ENCODE measurements around the gene PMVK.

Gene PMVK

GRCh38 chr1:154952664-154953063, 16.1 kb upstream of the PMVK start:
- Histone ChIP-seq H3K27ac (ENCODE audit: poor library complexity, severe bottlenecking) (no peak overlapping the region), H3K36me3 (ENCODE audit: low read depth) (no peaks in the 10 kb centered on the region), H3K27me3 (ENCODE audit: insufficient read depth, poor library complexity, severe bottlenecking) (no peaks in the 10 kb centered on the region), H3K4me3 (ENCODE audit: severe bottlenecking) (no peak overlapping the region), H3K9me3 (ENCODE audit: severe bottlenecking) (no peaks in the 10 kb centered on the region), H3K4me1 (ENCODE audit: insufficient read depth, poor library complexity, severe bottlenecking) (peaks cover 10% of the 10 kb centered on the region)
- DNase-seq (ENCODE audit: low spot score) (no peak), ATAC-seq (ENCODE audit: low read depth) (no peak)
- no peak for TF ChIP-seq CTCF (IDR thresholded peaks at IDR 0.05; ENCODE audit: poor library complexity, severe bottlenecking)

DNA sequence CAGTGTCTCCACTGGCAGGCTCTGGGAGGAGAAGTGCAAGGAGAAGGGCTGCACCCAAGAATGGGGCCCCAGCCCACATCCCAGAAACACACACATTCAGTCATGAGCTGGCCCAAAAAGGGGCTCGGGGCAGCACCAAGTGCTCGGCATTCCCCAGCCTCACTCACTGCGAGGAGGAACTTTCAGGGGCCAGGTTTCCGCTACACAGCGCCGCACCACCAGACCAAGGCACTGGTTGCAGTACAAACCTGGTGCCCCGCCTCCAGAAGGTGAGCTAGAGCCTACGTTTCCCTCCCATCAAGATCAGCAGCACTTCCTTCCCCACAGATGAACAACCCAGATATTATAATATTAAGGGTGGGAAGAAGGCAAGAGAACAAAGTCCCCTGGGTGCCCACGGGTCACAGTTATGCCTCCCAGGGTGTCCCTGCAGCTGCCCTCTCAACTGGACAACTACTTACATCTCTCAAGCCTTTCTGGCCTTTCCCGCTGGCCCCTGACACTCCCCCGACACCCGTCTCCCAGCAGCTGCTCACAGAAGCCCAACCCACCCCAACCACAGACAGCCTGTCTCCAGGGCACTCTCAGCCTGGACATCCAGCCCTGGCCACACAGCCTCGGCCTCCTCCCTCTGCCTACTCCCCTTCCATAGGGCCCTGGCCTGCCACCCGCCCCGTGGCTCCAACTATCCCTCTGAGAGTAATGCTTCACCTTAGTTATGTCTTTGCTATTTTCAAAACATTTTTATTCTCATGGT, 15.6 kb upstream of the PMVK start:
- H3K27ac ChIP-seq (ENCODE audit: poor library complexity, severe bottlenecking), result no peak overlapping the region
- H3K27me3 ChIP-seq (ENCODE audit: insufficient read depth, poor library complexity, severe bottlenecking), result no peaks in the 10 kb centered on the region
- H3K9me3 ChIP-seq (ENCODE audit: severe bottlenecking), result no peaks in the 10 kb centered on the region
- H3K4me1 ChIP-seq (ENCODE audit: insufficient read depth, poor library complexity, severe bottlenecking), result peaks cover 10% of the 10 kb centered on the region
- no peaks in the 10 kb centered on the region for H3K36me3 ChIP-seq (ENCODE audit: low read depth)
- TF ChIP-seq CTCF (IDR thresholded peaks at IDR 0.05; ENCODE audit: poor library complexity, severe bottlenecking), result no peak
- no peak for ATAC-seq (ENCODE audit: low read depth)
- no peak for DNase-seq (ENCODE audit: low spot score)
- no peak overlapping the region for H3K4me3 ChIP-seq (ENCODE audit: severe bottlenecking)

- H3K36me3 ChIP-seq (ENCODE audit: low read depth), result no peaks in the 10 kb centered on the region
These were observed 11.6 kb upstream of the PMVK start for GRCh38 chr1:154948079-154948478.

DNA sequence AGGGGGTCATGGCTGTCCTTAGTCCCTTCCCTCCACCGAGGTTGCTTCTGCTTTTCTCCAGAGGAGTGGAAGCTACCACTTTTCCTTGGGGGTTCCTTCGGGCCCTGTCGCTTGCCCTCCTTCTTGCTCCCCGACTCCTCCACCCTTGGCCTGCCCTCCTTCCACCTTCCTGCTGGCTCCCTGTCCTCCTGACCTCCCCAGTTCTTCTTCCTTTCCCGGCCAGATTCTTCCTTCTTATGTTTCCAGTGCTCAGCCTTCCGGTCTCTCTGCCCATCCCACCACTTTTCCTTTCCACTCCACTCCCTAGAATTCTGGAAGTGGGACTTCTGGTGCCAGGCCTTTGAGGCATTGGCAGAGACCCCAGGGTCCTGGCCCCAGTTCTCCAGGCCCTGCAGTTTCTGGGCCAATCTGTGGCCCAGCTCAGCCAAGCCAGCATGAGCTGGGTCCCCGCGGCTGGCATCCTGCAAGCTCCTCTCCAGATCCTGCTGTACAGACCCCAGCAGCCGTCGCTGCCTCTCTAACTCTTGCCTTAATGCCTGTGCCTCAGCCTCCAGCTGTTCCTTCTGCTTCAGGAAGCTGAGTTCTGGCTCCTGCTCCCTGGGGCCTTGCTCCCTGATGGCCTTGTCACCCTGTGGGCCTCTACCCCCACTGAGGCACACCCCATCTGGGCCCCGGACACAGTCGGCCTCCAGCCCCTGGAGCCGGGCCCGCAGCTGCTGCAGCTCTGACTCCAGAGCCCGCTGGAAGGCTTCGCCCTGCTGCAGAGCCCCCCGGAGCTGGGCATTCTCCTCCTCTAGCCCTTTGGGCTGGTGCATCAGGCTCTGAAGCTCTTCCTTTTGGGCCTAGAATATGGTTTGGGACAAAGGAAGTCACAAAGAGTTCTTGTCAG, 9.7 kb upstream of the PMVK start:
- DNase-seq (ENCODE audit: low spot score) (no peak), ATAC-seq (ENCODE audit: low read depth) (no peak)
- Histone ChIP-seq H3K4me3 (ENCODE audit: severe bottlenecking) (no peak overlapping the region), H3K36me3 (ENCODE audit: low read depth) (no peaks in the 10 kb centered on the region), H3K27me3 (ENCODE audit: insufficient read depth, poor library complexity, severe bottlenecking) (no peaks in the 10 kb centered on the region), H3K27ac (ENCODE audit: poor library complexity, severe bottlenecking) (no peak overlapping the region), H3K9me3 (ENCODE audit: severe bottlenecking) (no peaks in the 10 kb centered on the region), H3K4me1 (ENCODE audit: insufficient read depth, poor library complexity, severe bottlenecking) (no peaks in the 10 kb centered on the region)
- TF ChIP-seq CTCF (IDR thresholded peaks at IDR 0.05; ENCODE audit: poor library complexity, severe bottlenecking), result no peak

More at GRCh38 chr1:154948079-154948478, 11.6 kb upstream of the PMVK start:
- Histone ChIP-seq H3K4me1 (ENCODE audit: insufficient read depth, poor library complexity, severe bottlenecking) (no peaks in the 10 kb centered on the region), H3K27ac (ENCODE audit: poor library complexity, severe bottlenecking) (no peak overlapping the region), H3K9me3 (ENCODE audit: severe bottlenecking) (no peaks in the 10 kb centered on the region), H3K4me3 (ENCODE audit: severe bottlenecking) (no peak overlapping the region), H3K27me3 (ENCODE audit: insufficient read depth, poor library complexity, severe bottlenecking) (no peaks in the 10 kb centered on the region)
- DNase-seq (ENCODE audit: low spot score), result no peak
- no peak for TF ChIP-seq CTCF (IDR thresholded peaks at IDR 0.05; ENCODE audit: poor library complexity, severe bottlenecking)
- no peak for ATAC-seq (ENCODE audit: low read depth)

All from RWPE2 (cell line).